ENCODE results near the gene MACROD2. TPM values are rescaled to one million over a fixed set of nuclear protein-coding genes. Genes with fewer than 3 reads are reported as not detected.
A peak's percentile ranks its signal among the peaks of the same experiment; 100 is the strongest.

Gene MACROD2
- total RNA-seq, 1 experiment from 2014 or later: 1.6 TPM

- Histone ChIP-seq H2BK120ac (ENCODE audit: low read depth, low read length, poor library complexity, severe bottlenecking) (no peak overlapping the region), H3K4ac (ENCODE audit: low read depth, low read length) (no peak overlapping the region), H2BK20ac (ENCODE audit: low read depth, low read length, poor library complexity, severe bottlenecking) (no peak overlapping the region), H3K9ac (ENCODE audit: extremely low read depth, insufficient read length, low read length) (no peak overlapping the region), H3T11ph (ENCODE audit: low read length) (no peak overlapping the region), H3K4me1 (ENCODE audit: insufficient read depth, low read length) (peaks cover 5% of the 10 kb centered on the region; the same call in 1 of the 2 replicates), H4K8ac (replicated peaks; ENCODE audit: insufficient read length, low read depth, low read length) (no peak overlapping the region), H2AFZ (ENCODE audit: low read length) (no peak overlapping the region), H3K18ac (ENCODE audit: insufficient read length, low read depth, low read length) (no peak overlapping the region), H3K23ac (ENCODE audit: insufficient read length, low read depth, low read length) (no peak overlapping the region), H3K14ac (ENCODE audit: insufficient read depth, low read length) (no peak overlapping the region), H3K27me3 (ENCODE audit: insufficient read depth, low read length) (no peaks in the 10 kb centered on the region), H2BK5ac (ENCODE audit: insufficient read length, low read length) (no peak overlapping the region), H3K4me2 (ENCODE audit: insufficient read depth, insufficient read length, low read length) (peak overlapping the region; percentile 29), H2BK15ac (ENCODE audit: low read depth, low read length) (no peak overlapping the region), H2BK12ac (ENCODE audit: insufficient read length, low read depth, low read length) (no peak overlapping the region), H4K20me1 (ENCODE audit: control insufficient read depth, insufficient read depth, insufficient read length) (no peaks in the 10 kb centered on the region), H3K79me2 (ENCODE audit: insufficient read depth, low read length) (no peaks in the 10 kb centered on the region), H3K27ac (ENCODE audit: insufficient read length, low read depth, low read length) (no peak overlapping the region), H3K79me1 (ENCODE audit: insufficient read depth, low read depth, low read length, poor library complexity, severe bottlenecking) (no peaks in the 10 kb centered on the region), H3K9me3 (ENCODE audit: control insufficient read depth, low read depth, low read length) (no peaks in the 10 kb centered on the region), H4K91ac (ENCODE audit: insufficient read length, low read depth, low read length) (no peak overlapping the region), H3K56ac (ENCODE audit: insufficient read length, low read depth, low read length) (no peak overlapping the region), H3K23me2 (ENCODE audit: insufficient read length, low read depth, low read length, poor library complexity, severe bottlenecking) (no peaks in the 10 kb centered on the region), H4K5ac (ENCODE audit: insufficient read length, low read depth, low read length) (no peak overlapping the region), H2AK5ac (ENCODE audit: insufficient read length, low read length) (no peak overlapping the region)
- no CpG with 5 or more reads among the region's 4 CpGs for WGBS (ENCODE audit: extremely low coverage, insufficient read length, low lambda C conversion rate)
- Mint-ChIP-seq H3K27ac (peak overlapping the region in 2 of 3 experiments; percentile 36 to 95; a peak in 4 of 7 replicates), H3K36me3 (ENCODE audit: insufficient read depth in 1 of 3, low read depth in 3 of 3) (no peaks in the 10 kb centered on the region), H3K4me3 (peak overlapping the region in 1 of 2 experiments; percentile 29; a peak in 2 of 5 replicates), H3K27me3 (ENCODE audit: low read depth) (no peaks in the 10 kb centered on the region), H3K9me3 (no peaks in the 10 kb centered on the region), H3K4me1 (peaks cover 34 to 36% of the 10 kb centered on the region in 2 experiments)
- TF ChIP-seq CTCF (conservative IDR thresholded peaks at IDR 0.05): no peak
- no peak for DNase-seq
These were observed 1793.8 kb downstream of the MACROD2 start for GRCh38 chr20:15789079-15789478.

Measured in H9 (cell line).